Mucosa of rectum (tissue), 2 donors: ENCODE results near the gene UPF1.

ENCODE experiments used
- H3K27ac ChIP-seq, 2 donors: one replicate each; pipeline ENCODE4 v1.7.0; 2013; ENCODE audit warnings: inconsistent platforms in 2 of 2, low read depth in 2 of 2, low read length in 2 of 2
- H3K27me3 ChIP-seq, 2 donors: one replicate each; pipeline ENCODE4 v1.7.0; 2013; ENCODE audit warnings: low read length in 2 of 2; ENCODE audit not compliant: control insufficient read depth in 2 of 2, insufficient read depth in 2 of 2
- H3K36me3 ChIP-seq, 2 donors: one replicate each; pipeline ENCODE4 v1.7.0; 2013; ENCODE audit warnings: low read length in 2 of 2; ENCODE audit not compliant: control insufficient read depth in 2 of 2, insufficient read depth in 2 of 2
- H3K4me1 ChIP-seq, 2 donors: one replicate each; pipeline ENCODE4 v1.7.0; 2013; ENCODE audit warnings: low read length in 2 of 2, mild to moderate bottlenecking in 1 of 2; ENCODE audit not compliant: control insufficient read depth in 2 of 2, insufficient read depth in 2 of 2
- H3K4me3 ChIP-seq, 2 donors: one replicate each; pipeline ENCODE4 v1.7.0; 2013; ENCODE audit warnings: low read length in 2 of 2
- H3K9ac ChIP-seq, 2 donors: one replicate each; pipeline ENCODE4 v1.7.0; 2013; ENCODE audit warnings: low read length in 2 of 2, low read depth in 1 of 2, mild to moderate bottlenecking in 1 of 2
- H3K9me3 ChIP-seq, 2 donors: one replicate each; pipeline ENCODE4 v1.7.0; 2013; ENCODE audit warnings: low read length in 2 of 2; ENCODE audit not compliant: control insufficient read depth in 2 of 2
- donor health status: healthy.
- donor health status: Normal muscosa, but diverticular disease.

The UPF1 gene

GRCh38 chr19:18831524-18832305, at the start of gene UPF1:
UPF1 (plus strand) TSS chr19:18831959; CDS start chr19:18832210, 251 bp downstream.
- Histone ChIP-seq H3K27ac (peak within 1 kb of the TSS; percentile 91 to 94), H3K4me3 (peak within 1 kb of the TSS; percentile 72 to 86), H3K9me3 (peaks cover 0 to 5% of the 10 kb centered on the region in 2 donors), H3K27me3 (no peaks in the 10 kb centered on the region), H3K9ac (peak within 1 kb of the TSS; percentile 85 to 95), H3K36me3 (peaks cover 0 to 6% of the 10 kb centered on the region in 2 donors), H3K4me1 (peaks cover 31 to 33% of the 10 kb centered on the region in 2 donors)

DNA sequence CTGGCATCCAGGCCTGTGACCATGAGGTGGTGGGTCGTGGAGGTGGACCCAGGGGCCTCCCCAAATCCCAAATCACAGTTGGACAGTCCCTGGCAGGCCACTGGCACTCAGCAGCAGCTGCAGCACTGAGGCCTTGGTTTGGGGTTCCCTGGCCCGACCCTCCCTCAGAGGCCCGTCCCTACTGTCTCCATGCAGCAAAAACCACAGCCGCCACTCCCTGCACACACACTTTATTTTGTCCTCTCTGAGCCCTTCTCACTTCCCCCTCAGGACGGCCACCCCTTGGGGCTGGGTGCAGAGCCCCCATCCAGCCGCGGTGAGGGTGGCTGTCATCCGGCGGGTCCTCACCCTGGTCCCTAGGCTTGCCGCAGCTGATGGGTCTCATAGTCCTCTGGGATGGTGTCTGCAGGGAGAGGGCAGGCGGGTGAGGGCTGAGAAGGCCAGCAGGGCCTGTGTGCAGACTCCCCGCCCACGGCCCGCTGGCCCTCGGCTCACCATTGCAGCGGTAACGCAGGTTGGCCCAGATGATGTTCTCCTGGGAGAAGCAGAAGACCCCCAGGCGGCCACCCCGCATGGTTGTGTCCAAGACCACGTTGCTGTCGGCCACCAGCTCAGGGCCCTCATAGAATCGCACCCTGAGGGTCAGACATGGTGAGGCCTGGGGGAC, 49.1 kb upstream of the UPF1 start:
- Histone ChIP-seq H3K4me3 (no peak overlapping the region), H3K27me3 (peaks cover 15 to 18% of the 10 kb centered on the region in 2 donors), H3K9ac (no peak overlapping the region), H3K9me3 (no peaks in the 10 kb centered on the region), H3K27ac (no peak overlapping the region), H3K36me3 (no peaks in the 10 kb centered on the region), H3K4me1 (peaks cover 3 to 4% of the 10 kb centered on the region in 2 donors)

GRCh38 chr19:18783958-18784785, 47.6 kb upstream of the UPF1 start:
- Histone ChIP-seq H3K9me3 (no peaks in the 10 kb centered on the region), H3K9ac (no peak overlapping the region), H3K4me1 (peaks cover 3 to 4% of the 10 kb centered on the region in 2 donors), H3K27ac (no peak overlapping the region), H3K4me3 (no peak overlapping the region), H3K27me3 (peaks cover 24 to 30% of the 10 kb centered on the region in 2 donors), H3K36me3 (no peaks in the 10 kb centered on the region)

DNA sequence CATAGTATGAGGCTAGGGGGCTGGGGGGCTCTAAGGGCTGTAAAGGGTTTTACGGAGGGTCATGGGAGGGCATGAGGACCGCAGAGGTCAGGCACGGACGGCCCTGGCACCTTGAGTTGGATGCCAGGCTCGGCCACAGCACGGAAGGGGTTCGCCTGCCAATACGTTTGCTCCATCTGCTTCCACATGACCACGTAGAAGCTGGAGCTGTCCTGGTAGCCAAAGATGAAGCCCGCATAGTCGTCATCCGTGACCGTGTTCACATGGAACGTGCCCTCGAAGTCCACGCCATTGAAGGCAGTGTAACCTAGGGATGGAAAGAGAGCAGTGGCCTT, 47.0 kb upstream of the UPF1 start:
- H3K36me3 ChIP-seq, result no peaks in the 10 kb centered on the region
- H3K4me1 ChIP-seq, result peaks cover 3 to 4% of the 10 kb centered on the region in 2 donors
- no peak overlapping the region for H3K4me3 ChIP-seq
- H3K9ac ChIP-seq, result no peak overlapping the region
- no peaks in the 10 kb centered on the region for H3K9me3 ChIP-seq
- no peak overlapping the region for H3K27ac ChIP-seq
- H3K27me3 ChIP-seq, result peaks cover 27 to 36% of the 10 kb centered on the region in 2 donors

- Histone ChIP-seq H3K36me3 (no peaks in the 10 kb centered on the region), H3K4me1 (peaks cover 3 to 4% of the 10 kb centered on the region in 2 donors), H3K9me3 (no peaks in the 10 kb centered on the region), H3K27me3 (peaks cover 31 to 41% of the 10 kb centered on the region in 2 donors), H3K9ac (no peak overlapping the region), H3K4me3 (peak overlapping the region; percentile 36 to 52), H3K27ac (no peak overlapping the region)
Measured at GRCh38 chr19:18785179-18786124, 46.3 kb upstream of the UPF1 start.

GRCh38 chr19:18788529-18789421, 43.0 kb upstream of the UPF1 start:
- H3K36me3 ChIP-seq, result no peaks in the 10 kb centered on the region
- peaks cover 5 to 7% of the 10 kb centered on the region in 2 donors for H3K4me1 ChIP-seq
- H3K4me3 ChIP-seq, result no peak overlapping the region
- H3K27ac ChIP-seq, result no peak overlapping the region
- peaks cover 48 to 66% of the 10 kb centered on the region in 2 donors for H3K27me3 ChIP-seq
- no peaks in the 10 kb centered on the region for H3K9me3 ChIP-seq
- no peak overlapping the region for H3K9ac ChIP-seq

- Histone ChIP-seq H3K9ac (no peak overlapping the region), H3K4me3 (no peak overlapping the region), H3K4me1 (peaks cover 5 to 7% of the 10 kb centered on the region in 2 donors), H3K27ac (no peak overlapping the region), H3K9me3 (no peaks in the 10 kb centered on the region), H3K27me3 (peaks cover 51 to 69% of the 10 kb centered on the region in 2 donors), H3K36me3 (no peaks in the 10 kb centered on the region)
Measured at GRCh38 chr19:18789422-18789869, 42.3 kb upstream of the UPF1 start.

GRCh38 chr19:18789883-18790565, 41.7 kb upstream of the UPF1 start:
- Histone ChIP-seq H3K4me1 (peaks cover 2 to 7% of the 10 kb centered on the region in 2 donors), H3K36me3 (no peaks in the 10 kb centered on the region), H3K9ac (no peak overlapping the region), H3K9me3 (no peaks in the 10 kb centered on the region), H3K27ac (no peak overlapping the region), H3K27me3 (peaks cover 51 to 70% of the 10 kb centered on the region in 2 donors), H3K4me3 (peak overlapping the region; percentile 16 to 20)
